Neural cell (in vitro differentiated cells): ENCODE results near the gene PNLIP. TPM values are rescaled to one million over a fixed set of nuclear protein-coding genes. Genes with fewer than 3 reads are reported as not detected.

Experiments
- H2AFZ ChIP-seq: fragments of 200-600, 300-800 bp; sonication (generic), shearing (Covaris generic); 2 replicates; pipeline ENCODE4 v1.6.0; 2014; ENCODE audit warnings: low read depth, mild to moderate bottlenecking, antibody characterized with exemption, low read length, moderate library complexity
- H3F3A ChIP-seq: fragments of 200-600 bp; shearing (Covaris generic); 2 replicates; pipeline ENCODE4 v1.6.1; 2016; ENCODE audit warnings: mild to moderate bottlenecking, moderate library complexity, mixed read lengths, antibody characterized with exemption, low read length; ENCODE audit not compliant: insufficient read depth, poor library complexity, severe bottlenecking
- H3K27ac ChIP-seq: fragments of 200-600, 300-800 bp; sonication (generic), shearing (Covaris generic); 2 replicates; pipeline ENCODE4 v1.5.1; 2014; ENCODE audit warnings: mild to moderate bottlenecking, low read length, moderate library complexity
- H3K27me3 ChIP-seq: fragments of 300-800, 200-600 bp; sonication (generic), shearing (Covaris generic); 2 replicates; pipeline ENCODE4 v1.6.0; 2014; ENCODE audit warnings: mild to moderate bottlenecking, low read depth, low read length, moderate library complexity; ENCODE audit not compliant: insufficient read depth
- H3K36me3 ChIP-seq: fragments of 300-800, 200-600 bp; sonication (generic), shearing (Covaris generic); 2 replicates; pipeline ENCODE4 v1.5.1; 2014; ENCODE audit warnings: mild to moderate bottlenecking, antibody characterized with exemption, low read length, moderate library complexity; ENCODE audit not compliant: insufficient read depth
- H3K4me2 ChIP-seq: fragments of 300-800, 200-600 bp; sonication (generic), shearing (Covaris generic); 2 replicates; pipeline ENCODE4 v1.6.0; 2014; ENCODE audit warnings: mild to moderate bottlenecking, low read length
- H3K4me3 ChIP-seq: fragments of 300-800, 200-600 bp; sonication (generic), shearing (Covaris generic); 2 replicates; pipeline ENCODE4 v1.5.1; 2014; ENCODE audit warnings: mild to moderate bottlenecking, low read length, moderate library complexity
- H3K79me2 ChIP-seq: fragments of 200-600 bp; shearing (Covaris generic); replicated peaks from 2 replicates; pipeline ENCODE4 v1.6.0; 2014; ENCODE audit warnings: mild to moderate bottlenecking, low read length, moderate library complexity; ENCODE audit not compliant: insufficient read depth
- H3K9ac ChIP-seq: fragments of 300-800, 200-600 bp; sonication (generic), shearing (Covaris generic); 2 replicates; pipeline ENCODE4 v1.6.1; 2016; ENCODE audit warnings: mild to moderate bottlenecking, low read length, mixed read lengths
- H3K9me2 ChIP-seq: fragments of 200-600 bp; shearing (Covaris generic); 2 replicates; pipeline ENCODE4 v1.6.1; 2016; ENCODE audit warnings: mild to moderate bottlenecking, low read length, mixed read lengths; ENCODE audit not compliant: insufficient read depth
- H3K9me3 ChIP-seq: fragments of 200-600, 300-800 bp; sonication (generic), shearing (Covaris generic); 2 replicates; pipeline ENCODE4 v1.6.1; 2016; ENCODE audit warnings: mild to moderate bottlenecking, mixed run types, low read length, moderate library complexity, mixed read lengths
- H4K20me1 ChIP-seq: fragments of 200-600 bp; shearing (Covaris generic); 2 replicates; pipeline ENCODE4 v1.6.1; 2016; ENCODE audit warnings: mild to moderate bottlenecking, mixed run types; ENCODE audit not compliant: insufficient read depth
- EP300 ChIP-seq: fragments of 450-650 bp; conservative IDR thresholded peaks from 2 replicates; pipeline ENCODE4 v1.6.1; 2014; ENCODE audit warnings: antibody characterized with exemption, mild to moderate bottlenecking, moderate library complexity; ENCODE audit not compliant: poor library complexity, severe bottlenecking
- EZH2 ChIP-seq: fragments of 200-600, 300-800 bp; shearing (Covaris generic), sonication (generic); IDR thresholded peaks from 2 replicates; pipeline ENCODE4 v1.6.1; 2014; ENCODE audit warnings: antibody characterized with exemption, low read length, borderline replicate concordance, mild to moderate bottlenecking; ENCODE audit not compliant: insufficient read depth, poor library complexity, severe bottlenecking
- MXI1 ChIP-seq: fragments of 450-650 bp; conservative IDR thresholded peaks from 2 replicates; pipeline ENCODE4 v1.6.1; 2014; ENCODE audit warnings: antibody characterized with exemption, mild to moderate bottlenecking; ENCODE audit not compliant: poor library complexity, severe bottlenecking
- POLR2AphosphoS5 ChIP-seq: IDR thresholded peaks from 2 replicates; pipeline ENCODE4 v1.6.1; 2012
- RAD21 ChIP-seq: fragments of 450-650 bp; conservative IDR thresholded peaks from 2 replicates; pipeline ENCODE4 v1.6.1; 2014; ENCODE audit warnings: antibody characterized with exemption, mild to moderate bottlenecking, moderate library complexity
- SMC3 ChIP-seq: fragments of 450-650 bp; conservative IDR thresholded peaks from 2 replicates; pipeline ENCODE4 v1.6.1; 2014; ENCODE audit warnings: antibody characterized with exemption, mild to moderate bottlenecking, moderate library complexity; ENCODE audit not compliant: poor library complexity
- TAF1 ChIP-seq: IDR thresholded peaks from 2 replicates; pipeline ENCODE4 v1.6.1; 2012; ENCODE audit warnings: low read depth
- polyA plus RNA-seq: library from polyadenylated mRNA; depleted of rRNA; stranded (reverse); fragments of >200 nt; gene quantifications from 2 replicates; pipeline ENCODE4 v1.2.3, GENCODE V29; 2014
- TF ChIP-seq, protein P1 (sequence below): fragments of 450-650 bp; IDR thresholded peaks from 2 replicates; pipeline ENCODE4 v1.5.1; 2014; ENCODE audit warnings: antibody characterized with exemption, mild to moderate bottlenecking, moderate library complexity; ENCODE audit not compliant: poor library complexity, severe bottlenecking
- TF ChIP-seq, protein P2 (sequence below): IDR thresholded peaks from 2 replicates; pipeline ENCODE4 v1.6.1; 2012; ENCODE audit warnings: borderline replicate concordance

The PNLIP gene
- polyA plus RNA-seq, 1 donor from 2014 or later: not detected

DNA sequence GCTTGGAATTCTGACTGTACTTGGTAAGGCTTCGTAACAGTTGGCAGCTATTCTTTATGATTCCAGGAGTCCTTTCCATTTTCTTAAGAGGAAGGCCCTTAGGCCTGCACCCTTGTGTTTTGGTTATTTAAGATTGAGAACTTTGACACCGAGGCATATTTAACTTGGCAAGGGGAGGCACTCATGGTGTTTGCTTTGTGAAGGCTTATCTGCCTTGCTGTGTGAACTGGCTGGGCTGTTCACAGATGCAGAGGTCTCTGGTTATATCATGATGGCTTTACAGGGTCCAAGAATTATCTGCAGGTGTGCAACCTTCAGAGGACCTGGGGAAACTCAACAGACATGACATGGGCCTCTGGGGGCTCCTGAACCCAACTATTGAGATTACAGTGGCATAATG lies 44.2 kb downstream of the PNLIP start:
- TF ChIP-seq, protein P1, sequence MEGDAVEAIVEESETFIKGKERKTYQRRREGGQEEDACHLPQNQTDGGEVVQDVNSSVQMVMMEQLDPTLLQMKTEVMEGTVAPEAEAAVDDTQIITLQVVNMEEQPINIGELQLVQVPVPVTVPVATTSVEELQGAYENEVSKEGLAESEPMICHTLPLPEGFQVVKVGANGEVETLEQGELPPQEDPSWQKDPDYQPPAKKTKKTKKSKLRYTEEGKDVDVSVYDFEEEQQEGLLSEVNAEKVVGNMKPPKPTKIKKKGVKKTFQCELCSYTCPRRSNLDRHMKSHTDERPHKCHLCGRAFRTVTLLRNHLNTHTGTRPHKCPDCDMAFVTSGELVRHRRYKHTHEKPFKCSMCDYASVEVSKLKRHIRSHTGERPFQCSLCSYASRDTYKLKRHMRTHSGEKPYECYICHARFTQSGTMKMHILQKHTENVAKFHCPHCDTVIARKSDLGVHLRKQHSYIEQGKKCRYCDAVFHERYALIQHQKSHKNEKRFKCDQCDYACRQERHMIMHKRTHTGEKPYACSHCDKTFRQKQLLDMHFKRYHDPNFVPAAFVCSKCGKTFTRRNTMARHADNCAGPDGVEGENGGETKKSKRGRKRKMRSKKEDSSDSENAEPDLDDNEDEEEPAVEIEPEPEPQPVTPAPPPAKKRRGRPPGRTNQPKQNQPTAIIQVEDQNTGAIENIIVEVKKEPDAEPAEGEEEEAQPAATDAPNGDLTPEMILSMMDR: no peak
- TF ChIP-seq POLR2AphosphoS5: no peak
- TF ChIP-seq EP300: no peak
- TF ChIP-seq TAF1: no peak
- no peak for TF ChIP-seq SMC3
- no peak for TF ChIP-seq RAD21
- no peak for TF ChIP-seq EZH2
- no peak for TF ChIP-seq MXI1
- TF ChIP-seq, protein P2, sequence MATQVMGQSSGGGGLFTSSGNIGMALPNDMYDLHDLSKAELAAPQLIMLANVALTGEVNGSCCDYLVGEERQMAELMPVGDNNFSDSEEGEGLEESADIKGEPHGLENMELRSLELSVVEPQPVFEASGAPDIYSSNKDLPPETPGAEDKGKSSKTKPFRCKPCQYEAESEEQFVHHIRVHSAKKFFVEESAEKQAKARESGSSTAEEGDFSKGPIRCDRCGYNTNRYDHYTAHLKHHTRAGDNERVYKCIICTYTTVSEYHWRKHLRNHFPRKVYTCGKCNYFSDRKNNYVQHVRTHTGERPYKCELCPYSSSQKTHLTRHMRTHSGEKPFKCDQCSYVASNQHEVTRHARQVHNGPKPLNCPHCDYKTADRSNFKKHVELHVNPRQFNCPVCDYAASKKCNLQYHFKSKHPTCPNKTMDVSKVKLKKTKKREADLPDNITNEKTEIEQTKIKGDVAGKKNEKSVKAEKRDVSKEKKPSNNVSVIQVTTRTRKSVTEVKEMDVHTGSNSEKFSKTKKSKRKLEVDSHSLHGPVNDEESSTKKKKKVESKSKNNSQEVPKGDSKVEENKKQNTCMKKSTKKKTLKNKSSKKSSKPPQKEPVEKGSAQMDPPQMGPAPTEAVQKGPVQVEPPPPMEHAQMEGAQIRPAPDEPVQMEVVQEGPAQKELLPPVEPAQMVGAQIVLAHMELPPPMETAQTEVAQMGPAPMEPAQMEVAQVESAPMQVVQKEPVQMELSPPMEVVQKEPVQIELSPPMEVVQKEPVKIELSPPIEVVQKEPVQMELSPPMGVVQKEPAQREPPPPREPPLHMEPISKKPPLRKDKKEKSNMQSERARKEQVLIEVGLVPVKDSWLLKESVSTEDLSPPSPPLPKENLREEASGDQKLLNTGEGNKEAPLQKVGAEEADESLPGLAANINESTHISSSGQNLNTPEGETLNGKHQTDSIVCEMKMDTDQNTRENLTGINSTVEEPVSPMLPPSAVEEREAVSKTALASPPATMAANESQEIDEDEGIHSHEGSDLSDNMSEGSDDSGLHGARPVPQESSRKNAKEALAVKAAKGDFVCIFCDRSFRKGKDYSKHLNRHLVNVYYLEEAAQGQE: no peak
- H3K27ac ChIP-seq: no peak overlapping the region
- no peak overlapping the region for H2AFZ ChIP-seq
- H3K4me3 ChIP-seq: no peak overlapping the region
- no peaks in the 10 kb centered on the region for H3K27me3 ChIP-seq
- no peaks in the 10 kb centered on the region for H3K9me2 ChIP-seq
- no peaks in the 10 kb centered on the region for H3K36me3 ChIP-seq
- no peaks in the 10 kb centered on the region for H3K79me2 ChIP-seq
- no peak overlapping the region for H3K9ac ChIP-seq
- no peaks in the 10 kb centered on the region for H3F3A ChIP-seq
- H3K4me2 ChIP-seq: no peak overlapping the region
- no peaks in the 10 kb centered on the region for H3K9me3 ChIP-seq
- no peaks in the 10 kb centered on the region for H4K20me1 ChIP-seq

DNA sequence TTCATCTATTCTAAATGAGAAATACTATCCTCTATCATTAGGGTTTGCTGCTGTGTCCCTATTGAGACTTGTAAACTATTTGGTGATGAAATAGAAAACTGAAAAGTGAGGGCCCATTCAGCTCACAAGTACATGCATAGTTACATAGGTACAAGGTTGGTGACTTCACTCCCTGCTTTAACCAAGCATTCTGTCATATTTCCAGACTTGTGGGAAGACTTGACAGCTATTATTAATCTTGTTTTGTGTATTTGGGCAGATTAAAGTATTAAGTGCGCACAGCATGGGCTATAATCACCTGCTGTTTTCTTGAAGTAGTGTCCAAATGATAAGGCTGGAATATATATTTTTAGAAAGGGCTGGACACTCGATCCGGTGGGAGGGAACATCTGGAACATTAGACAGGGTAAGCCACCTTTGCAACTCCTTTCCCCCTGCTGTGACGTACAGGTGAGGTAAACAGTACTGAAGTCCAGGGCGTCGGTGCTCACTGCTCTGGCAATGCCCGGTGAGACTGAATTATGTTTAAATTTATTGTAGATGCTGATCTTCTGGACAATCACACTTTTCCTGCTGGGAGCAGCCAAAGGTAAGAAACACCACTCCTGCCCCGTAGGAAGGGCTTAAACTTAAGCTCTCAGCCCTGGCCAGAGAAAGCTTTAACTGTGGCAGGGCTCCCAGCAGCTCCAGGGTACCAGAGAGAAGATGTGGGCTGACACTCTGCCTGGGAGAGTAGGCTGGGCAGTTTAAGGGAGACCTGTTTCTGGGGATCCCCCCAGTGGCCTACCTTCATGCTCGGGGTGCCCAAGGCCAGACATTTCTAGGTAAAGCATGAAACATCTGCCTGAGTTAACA lies 45.1 kb downstream of the PNLIP start, which contains the start of gene PNLIPRP1:
Gene PNLIPRP1, plus strand, starts transcription at position 370 of the 855 bp plus-strand sequence. Its CDS starts 171 bp downstream, at position 541.
- Histone ChIP-seq H3K4me2 (no peak within 1 kb of the TSS), H3K9me2 (no peaks in the 10 kb centered on the region), H3K27ac (no peak within 1 kb of the TSS), H4K20me1 (no peaks in the 10 kb centered on the region), H3K79me2 (no peaks in the 10 kb centered on the region), H3K27me3 (no peaks in the 10 kb centered on the region), H3K9me3 (no peaks in the 10 kb centered on the region), H3K36me3 (no peaks in the 10 kb centered on the region), H3K9ac (no peak within 1 kb of the TSS), H2AFZ (no peak within 1 kb of the TSS), H3K4me3 (no peak within 1 kb of the TSS), H3F3A (no peaks in the 10 kb centered on the region)
- TF ChIP-seq EZH2: no peak
- TF ChIP-seq TAF1: no peak
- no peak for TF ChIP-seq EP300
- TF ChIP-seq SMC3: no peak
- TF ChIP-seq, protein P1: no peak
- no peak for TF ChIP-seq MXI1
- TF ChIP-seq RAD21: no peak
- TF ChIP-seq, protein P2: no peak
- TF ChIP-seq POLR2AphosphoS5: no peak
